Epithelial cell of proximal tubule (primary cell): Measurements from ENCODE around the gene ODC1. TPM values are rescaled to one million over a fixed set of nuclear protein-coding genes. Genes with fewer than 3 reads are reported as not detected.
"Not testable (repeated sequence)": the region's sequence is repeated elsewhere in the genome, so short reads cannot be mapped to it uniquely, and the experiment has no call there.

Experiments
- DNase-seq: peaks from one replicate; pipeline ENCODE4 v3.0.0-alpha.2; 2011; ENCODE audit warnings: low read depth
- H3K4me3 ChIP-seq: 2 replicates; pipeline ENCODE4 v1.5.1; 2011; ENCODE audit warnings: low read depth, mild to moderate bottlenecking, low read length
- CTCF ChIP-seq: conservative IDR thresholded peaks from 2 replicates; pipeline ENCODE4 v1.5.1; 2012; ENCODE audit warnings: low read depth, mild to moderate bottlenecking, low read length
- total RNA-seq: library from RNA; depleted of rRNA; stranded (reverse); fragments of >200 nt; gene quantifications from 2 replicates; pipeline ENCODE4 v1.2.3, GENCODE V29; 2015

ODC1 gene
- total RNA-seq, 1 donor from 2014 or later: 134 TPM

DNA sequence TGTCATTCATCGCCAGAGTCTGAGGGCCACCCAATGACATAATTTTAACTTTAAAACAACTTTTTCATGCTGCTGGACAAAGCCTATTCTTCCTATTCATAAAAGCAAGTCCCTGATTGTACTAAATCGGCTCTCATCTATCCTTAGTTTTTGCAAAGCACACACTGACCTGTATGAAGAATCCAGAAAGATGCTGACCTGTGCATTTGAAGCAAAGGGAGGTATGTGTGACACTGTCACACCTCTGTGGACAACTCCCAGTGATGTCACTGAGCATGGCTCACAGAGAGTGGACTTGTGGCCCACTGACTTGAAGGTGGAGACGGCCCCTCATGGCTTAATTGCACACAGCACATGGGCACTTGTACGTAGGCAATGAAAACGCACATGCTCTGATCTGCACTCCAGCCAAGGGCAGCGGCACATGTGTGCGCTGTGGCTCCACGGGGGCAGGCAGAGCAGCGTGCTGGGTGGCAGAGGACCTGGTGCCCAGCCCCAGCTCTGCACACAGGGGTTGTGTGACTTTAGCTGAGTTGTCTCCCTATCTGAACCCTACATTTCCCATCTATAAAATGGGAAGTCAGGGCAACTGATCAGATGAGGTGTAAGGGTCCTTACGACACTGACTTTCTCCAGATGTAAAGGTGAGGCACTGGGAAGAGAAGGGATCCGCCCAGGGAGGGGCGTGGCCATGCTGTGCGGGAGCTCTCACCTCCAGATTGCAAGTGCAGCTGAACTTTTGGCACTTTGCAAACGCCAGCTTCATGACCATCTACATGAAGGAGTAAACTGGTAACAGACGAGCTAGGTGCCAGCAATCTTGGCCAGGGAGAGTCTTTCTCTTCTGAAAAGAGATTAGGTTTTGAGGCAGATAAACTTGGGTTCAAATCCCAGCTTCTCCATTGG is 14.3 kb upstream of the ODC1 start:
- no peak for DNase-seq
- no peak for TF ChIP-seq CTCF
- no peak overlapping the region for H3K4me3 ChIP-seq

GRCh38 chr2:10460366-10460796 is 12.3 kb upstream of the ODC1 start:
- H3K4me3 ChIP-seq: no peak overlapping the region
- TF ChIP-seq CTCF: no peak
- DNase-seq: no peak

DNA sequence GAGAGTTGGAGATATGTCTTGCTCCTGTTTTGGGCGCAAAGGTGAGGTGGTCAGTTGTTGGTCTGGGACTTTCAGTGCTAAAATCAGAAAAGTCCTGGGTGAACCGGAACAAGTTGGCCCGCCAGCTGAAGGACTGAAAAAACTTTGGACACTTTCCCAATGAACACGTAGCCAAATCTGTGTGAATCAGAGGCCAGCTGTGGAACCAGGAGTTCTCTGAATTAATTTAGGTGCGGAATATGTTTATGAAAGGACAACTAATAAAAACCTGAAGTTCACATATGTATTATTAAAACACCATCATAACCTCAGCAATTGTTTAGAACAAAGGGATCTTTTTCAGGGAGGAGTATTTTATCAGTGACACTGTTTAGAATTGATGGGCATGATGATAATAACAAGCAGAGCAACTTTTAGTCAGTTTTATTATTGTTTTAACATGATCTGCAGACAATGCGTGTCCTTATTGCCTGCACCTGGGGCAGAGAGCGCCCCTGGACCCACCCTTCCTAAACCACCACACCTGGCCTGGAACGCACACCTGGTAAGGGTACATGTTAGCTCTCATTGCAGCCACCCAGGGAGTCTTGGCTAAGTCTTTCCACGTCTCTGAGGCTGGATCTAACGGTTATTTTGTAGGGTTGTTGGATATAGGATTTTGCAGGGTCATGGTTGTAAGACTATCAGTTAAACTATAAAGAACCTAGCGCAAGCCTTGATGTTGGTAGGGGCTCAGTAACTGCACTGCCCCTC is 9.9 kb upstream of the ODC1 start:
- DNase-seq: no peak
- no peak for TF ChIP-seq CTCF
- no peak overlapping the region for H3K4me3 ChIP-seq

GRCh38 chr2:10457195-10457594 is 9.1 kb upstream of the ODC1 start:
- not testable (repeated sequence) for DNase-seq, H3K4me3 ChIP-seq

DNA sequence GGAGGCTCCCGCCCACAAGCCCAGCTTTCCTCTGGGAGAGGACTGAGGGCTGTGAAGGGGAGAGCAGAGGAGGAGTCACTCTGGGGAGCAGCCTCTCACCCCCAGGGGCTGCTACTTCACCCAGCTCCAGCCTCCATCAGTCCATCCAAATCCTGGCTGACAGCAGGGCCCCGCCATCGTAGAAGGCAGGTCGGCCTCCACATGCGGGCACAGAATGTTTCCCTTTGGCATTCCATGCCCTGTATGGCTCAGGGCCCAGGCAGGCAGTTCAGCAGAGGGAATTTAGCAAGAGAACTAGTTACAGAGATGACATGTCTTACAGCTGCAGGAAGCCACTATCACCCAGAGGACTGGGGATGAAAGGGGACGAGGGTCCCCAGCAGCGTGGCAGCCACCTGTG is 6.4 kb upstream of the ODC1 start:
- no peak overlapping the region for H3K4me3 ChIP-seq
- no peak for DNase-seq
- TF ChIP-seq CTCF: no peak

- no peak for DNase-seq
- TF ChIP-seq CTCF: no peak
- no peak overlapping the region for H3K4me3 ChIP-seq
Observed at GRCh38 chr2:10453905-10454298, 5.8 kb upstream of the ODC1 start.
